Keratinocyte (primary cell): ENCODE measurements around the gene OR2S2. TPM values are rescaled to one million over a fixed set of nuclear protein-coding genes. Genes with fewer than 3 reads are reported as not detected.

Experiments
- DNase-seq: peaks from one replicate; pipeline ENCODE4 v3.0.0-alpha.2; 2011; ENCODE audit warnings: low read depth, missing footprints, low spot score
- FAIRE-seq: peaks from 2 replicates; lab custom pipeline; 2011; peaks lifted over from hg19 to GRCh38; lab: Jason Lieb, UNC
- H2AFZ ChIP-seq: 2 replicates; pipeline ENCODE4 v1.6.0; 2012; ENCODE audit warnings: low read length, control low read depth, inconsistent platforms; ENCODE audit not compliant: control insufficient read depth
- H3K27ac ChIP-seq: 2 replicates; pipeline ENCODE4 v1.5.1; 2011; ENCODE audit warnings: low read length; ENCODE audit not compliant: control insufficient read depth, insufficient read depth
- H3K27me3 ChIP-seq: 3 replicates; pipeline ENCODE4 v1.6.0; 2011; ENCODE audit warnings: low read length; ENCODE audit not compliant: control insufficient read depth, insufficient read depth; ENCODE audit errors: extremely low read depth
- H3K36me3 ChIP-seq, 2 experiments: 2 replicates in 1 of 2; 3 replicates in 1 of 2; pipeline ENCODE4 v1.5.1; 2011; ENCODE audit warnings: low read length in 2 of 2, mild to moderate bottlenecking in 1 of 2; ENCODE audit not compliant: control insufficient read depth in 2 of 2, insufficient read depth in 2 of 2; ENCODE audit errors: extremely low read depth in 1 of 2
- H3K4me1 ChIP-seq: 3 replicates; pipeline ENCODE4 v1.5.1; 2011; ENCODE audit warnings: low read length; ENCODE audit not compliant: control insufficient read depth, insufficient read depth; ENCODE audit errors: extremely low read depth
- H3K4me2 ChIP-seq: 3 replicates; pipeline ENCODE4 v1.6.0; 2011; ENCODE audit warnings: low read depth, low read length; ENCODE audit not compliant: control insufficient read depth, insufficient read depth; ENCODE audit errors: extremely low read depth
- H3K4me3 ChIP-seq, 3 experiments: fragments of 200-600 bp in 1 of 3; sonication (generic) in 1 of 3; 2 replicates in 2 of 3; 3 replicates in 1 of 3; pipeline ENCODE4 v1.5.1; 2011 to 2016; ENCODE audit warnings: low read length in 3 of 3, mild to moderate bottlenecking in 3 of 3, control low read depth in 2 of 3, inconsistent platforms in 1 of 3, low read depth in 1 of 3, mixed read lengths in 1 of 3, mixed run types in 1 of 3, moderate library complexity in 1 of 3; ENCODE audit not compliant: control insufficient read depth in 2 of 3, insufficient read depth in 2 of 3; ENCODE audit errors: extremely low read depth in 1 of 3
- H3K79me2 ChIP-seq: 2 replicates; pipeline ENCODE4 v1.6.0; 2012; ENCODE audit warnings: low read length; ENCODE audit not compliant: control insufficient read depth, insufficient read depth
- H3K9ac ChIP-seq: 3 replicates; pipeline ENCODE4 v1.6.0; 2011; ENCODE audit warnings: low read length; ENCODE audit not compliant: control insufficient read depth, insufficient read depth; ENCODE audit errors: extremely low read depth
- H3K9me1 ChIP-seq: 3 replicates; pipeline ENCODE4 v1.6.0; 2011; ENCODE audit warnings: low read length; ENCODE audit not compliant: control insufficient read depth, insufficient read depth; ENCODE audit errors: extremely low read depth
- H3K9me3 ChIP-seq: 2 replicates; pipeline ENCODE4 v1.5.1; 2012; ENCODE audit warnings: low read depth, low read length; ENCODE audit not compliant: control insufficient read depth
- H4K20me1 ChIP-seq: 3 replicates; pipeline ENCODE4 v1.6.0; 2011; ENCODE audit warnings: low read length; ENCODE audit not compliant: control insufficient read depth, insufficient read depth; ENCODE audit errors: extremely low read depth
- EZH2 ChIP-seq: IDR thresholded peaks from one replicate; pipeline ENCODE4 v1.6.1; 2012; ENCODE audit warnings: inconsistent platforms, mild to moderate bottlenecking, low read length, moderate library complexity
- dilution Hi-C: fragments of 300-500 bp; cut with MboI; formaldehyde crosslinking; loops from one replicate; pipeline ENCODE4 v1.7.0; 2020; ENCODE audit warnings: low sequenced_read_pairs; ENCODE audit not compliant: extremely low pct_ligation_motif_present
- polyA plus RNA-seq, 5 experiments: library from polyadenylated mRNA; depleted of rRNA in 3 of 5; stranded (reverse) in 3 of 5; stranded (forward) in 1 of 5; unstranded in 1 of 5; fragments of >200 nt; gene quantifications; 1 replicate in 1 of 5; 2 replicates in 3 of 5; 3 replicates in 1 of 5; pipeline versions ENCODE4 v1.2.1 to v1.2.3, GENCODE V29; 2011 to 2012; ENCODE audit warnings: missing spikeins in 2 of 5, low read depth in 1 of 5, low replicate concordance in 1 of 5
- TF ChIP-seq, protein P1 (sequence below), 3 experiments: IDR thresholded peaks in 1 of 3; conservative IDR thresholded peaks in 1 of 3; optimal IDR thresholded peaks in 1 of 3; 2 replicates in 2 of 3; 3 replicates in 1 of 3; pipeline versions ENCODE3 to v1.5.1; 2011; ENCODE audit warnings: low read length in 3 of 3, mild to moderate bottlenecking in 3 of 3, moderate library complexity in 2 of 3, control low read depth in 1 of 3, inconsistent platforms in 1 of 3; ENCODE audit not compliant: insufficient read depth in 2 of 3; ENCODE audit errors: extremely low read depth in 1 of 3

OR2S2 gene
- polyA plus RNA-seq, 1 donor (not counting 4 experiments of a cell fraction or from before 2014, with no cell fraction given): not detected

- FAIRE-seq (no peak), DNase-seq (no peak)
- Histone ChIP-seq H3K79me2 (no peaks in the 10 kb centered on the region), H3K4me3 (no peak overlapping the region), H3K9me1 (no peaks in the 10 kb centered on the region), H3K4me2 (peak overlapping the region; percentile 35), H3K9ac (no peak overlapping the region), H4K20me1 (no peaks in the 10 kb centered on the region), H3K27me3 (peaks cover 11% of the 10 kb centered on the region), H3K36me3 (no peaks in the 10 kb centered on the region), H3K27ac (no peak overlapping the region), H3K4me1 (no peaks in the 10 kb centered on the region), H2AFZ (no peak overlapping the region), H3K9me3 (no peaks in the 10 kb centered on the region)
- TF ChIP-seq EZH2: no peak
- TF ChIP-seq, protein P1, sequence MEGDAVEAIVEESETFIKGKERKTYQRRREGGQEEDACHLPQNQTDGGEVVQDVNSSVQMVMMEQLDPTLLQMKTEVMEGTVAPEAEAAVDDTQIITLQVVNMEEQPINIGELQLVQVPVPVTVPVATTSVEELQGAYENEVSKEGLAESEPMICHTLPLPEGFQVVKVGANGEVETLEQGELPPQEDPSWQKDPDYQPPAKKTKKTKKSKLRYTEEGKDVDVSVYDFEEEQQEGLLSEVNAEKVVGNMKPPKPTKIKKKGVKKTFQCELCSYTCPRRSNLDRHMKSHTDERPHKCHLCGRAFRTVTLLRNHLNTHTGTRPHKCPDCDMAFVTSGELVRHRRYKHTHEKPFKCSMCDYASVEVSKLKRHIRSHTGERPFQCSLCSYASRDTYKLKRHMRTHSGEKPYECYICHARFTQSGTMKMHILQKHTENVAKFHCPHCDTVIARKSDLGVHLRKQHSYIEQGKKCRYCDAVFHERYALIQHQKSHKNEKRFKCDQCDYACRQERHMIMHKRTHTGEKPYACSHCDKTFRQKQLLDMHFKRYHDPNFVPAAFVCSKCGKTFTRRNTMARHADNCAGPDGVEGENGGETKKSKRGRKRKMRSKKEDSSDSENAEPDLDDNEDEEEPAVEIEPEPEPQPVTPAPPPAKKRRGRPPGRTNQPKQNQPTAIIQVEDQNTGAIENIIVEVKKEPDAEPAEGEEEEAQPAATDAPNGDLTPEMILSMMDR (optimal IDR thresholded peaks at IDR 0.05 in 1 of 3, IDR thresholded peaks at IDR 0.05 in 1 of 3, conservative IDR thresholded peaks at IDR 0.05 in 1 of 3; ENCODE audit: extremely low read depth in 1 of 3, insufficient read depth in 2 of 3, low read length in 3 of 3): no peak
- dilution Hi-C loops: no loop called here
These were observed 4.4 kb upstream of the OR2S2 start for GRCh38 chr9:35962126-35962906.

- no peak overlapping the region for H3K4me2 ChIP-seq
- DNase-seq (no peak), FAIRE-seq (no peak)
- no peaks in the 10 kb centered on the region for H3K9me1 ChIP-seq
- H3K9ac ChIP-seq: no peak overlapping the region
- H3K79me2 ChIP-seq: no peaks in the 10 kb centered on the region
- dilution Hi-C loops: no loop called here
- no peaks in the 10 kb centered on the region for H4K20me1 ChIP-seq
- H3K4me3 ChIP-seq: no peak overlapping the region
- H3K9me3 ChIP-seq: no peaks in the 10 kb centered on the region
- no peaks in the 10 kb centered on the region for H3K4me1 ChIP-seq
- peaks cover 13% of the 10 kb centered on the region for H3K27me3 ChIP-seq
- H2AFZ ChIP-seq: no peak overlapping the region
- H3K36me3 ChIP-seq: no peaks in the 10 kb centered on the region
- no peak for TF ChIP-seq EZH2
- TF ChIP-seq, protein P1 (optimal IDR thresholded peaks at IDR 0.05 in 1 of 3, IDR thresholded peaks at IDR 0.05 in 1 of 3, conservative IDR thresholded peaks at IDR 0.05 in 1 of 3; ENCODE audit: extremely low read depth in 1 of 3, insufficient read depth in 2 of 3, low read length in 3 of 3): no peak
- H3K27ac ChIP-seq: no peak overlapping the region
These were observed 2.2 kb upstream of the OR2S2 start for GRCh38 chr9:35960039-35960655.
